HepG2 (cell line): ENCODE results near the gene TTC38. TPM values are rescaled to one million over a fixed set of nuclear protein-coding genes. Genes with fewer than 3 reads are reported as not detected.

Experiments used
- ERF ChIP-seq: IDR thresholded peaks from 2 replicates; pipeline ENCODE4 v1.6.1; 2018; ENCODE audit warnings: missing biosample characterization, missing genetic modification reagents
- ESRRA ChIP-seq: sonication (generic); formaldehyde crosslinking; IDR thresholded peaks from 2 replicates; pipeline ENCODE4 v1.5.1; 2020; ENCODE audit warnings: mild to moderate bottlenecking, low read depth, missing genetic modification reagents
- JUN ChIP-seq: sonication (generic); formaldehyde crosslinking; IDR thresholded peaks from 2 replicates; pipeline ENCODE4 v1.4.0; 2020; ENCODE audit warnings: mild to moderate bottlenecking, missing genetic modification reagents
- NCOA2 ChIP-seq: sonication (generic); formaldehyde crosslinking; IDR thresholded peaks from 2 replicates; pipeline ENCODE4 v1.8.0; 2022; ENCODE audit warnings: inconsistent platforms
- NONO ChIP-seq, 2 experiments: fragments of 450-650 bp in 1 of 2; sonication (generic) in 1 of 2; formaldehyde crosslinking in 1 of 2; IDR thresholded peaks in 1 of 2; conservative IDR thresholded peaks in 1 of 2; 2 replicates each; pipeline versions ENCODE4 v1.6.1 to v1.8.0; 2017 to 2022; ENCODE audit warnings: mild to moderate bottlenecking in 1 of 2, missing genetic modification reagents in 1 of 2, moderate library complexity in 1 of 2
- REL ChIP-seq: sonication (generic); formaldehyde crosslinking; conservative IDR thresholded peaks from 2 replicates; pipeline ENCODE4 v1.8.0; 2022; ENCODE audit warnings: mild to moderate bottlenecking, missing genetic modification reagents, moderate library complexity
- SNAPC2 ChIP-seq: sonication (generic); formaldehyde crosslinking; IDR thresholded peaks from 2 replicates; pipeline ENCODE4 v1.8.1; 2022; ENCODE audit warnings: mild to moderate bottlenecking, missing genetic modification reagents
- SP5 ChIP-seq: IDR thresholded peaks from 2 replicates; pipeline ENCODE4 v1.6.1; 2016; ENCODE audit warnings: low read depth, borderline replicate concordance
- TOPORS ChIP-seq: sonication (generic); formaldehyde crosslinking; IDR thresholded peaks from 2 replicates; pipeline ENCODE4 v1.8.0; 2023; ENCODE audit warnings: mild to moderate bottlenecking, missing genetic modification reagents
- XRCC5 ChIP-seq: fragments of 200-400 bp; formaldehyde crosslinking; optimal IDR thresholded peaks from 2 replicates; pipeline ENCODE3; 2017; ENCODE audit warnings: mild to moderate bottlenecking, low read length
- YEATS4 ChIP-seq: sonication (generic); formaldehyde crosslinking; IDR thresholded peaks from 2 replicates; pipeline ENCODE4 v1.4.0; 2020; ENCODE audit warnings: missing genetic modification reagents, borderline replicate concordance
- ZNF124 ChIP-seq: sonication (generic); formaldehyde crosslinking; IDR thresholded peaks from 2 replicates; pipeline ENCODE4 v1.4.0; 2020; ENCODE audit warnings: missing genetic modification reagents
- ZNF207 ChIP-seq: fragments of 450-650 bp; IDR thresholded peaks from 2 replicates; pipeline ENCODE4 v1.6.1; 2016; ENCODE audit warnings: antibody characterized with exemption, borderline replicate concordance
- ZNF652 ChIP-seq: IDR thresholded peaks from 2 replicates; pipeline ENCODE4 v1.6.1; 2016; ENCODE audit warnings: low read depth, borderline replicate concordance
- ZNF777 ChIP-seq: sonication (generic); formaldehyde crosslinking; IDR thresholded peaks from 2 replicates; pipeline ENCODE4 v1.4.0; 2020; ENCODE audit warnings: missing genetic modification reagents
- ZSCAN9 ChIP-seq: IDR thresholded peaks from 2 replicates; pipeline ENCODE4 v1.6.1; 2016; ENCODE audit warnings: borderline replicate concordance
- polyA plus RNA-seq, 8 experiments: library from polyadenylated mRNA; depleted of rRNA in 3 of 8; stranded (reverse) in 7 of 8; unstranded in 1 of 8; fragments of >200 nt; fragmentation: Illumina TruSeq in 4 of 8; extraction: Trizol in 4 of 8; gene quantifications; 2 replicates each; pipeline versions ENCODE4 v1.2.1 to v1.2.3, GENCODE V29; 2011 to 2016; ENCODE audit warnings: low read depth in 4 of 8, missing spikeins in 1 of 8, mixed read lengths in 1 of 8; ENCODE audit not compliant: insufficient read depth in 1 of 8
- total RNA-seq, 5 experiments: library from RNA; depleted of rRNA; stranded (reverse); fragments of >200 nt; fragmentation: Illumina TruSeq; extraction: Trizol; gene quantifications; 2 replicates each; pipeline ENCODE4 v1.2.3, GENCODE V29; 2016; ENCODE audit warnings: low read depth in 1 of 5
- TF ChIP-seq, protein P1 (sequence below): IDR thresholded peaks from 2 replicates; pipeline ENCODE4 v1.6.1; 2018; ENCODE audit warnings: missing genetic modification reagents
- TF ChIP-seq, protein P2 (sequence below): sonication (generic); formaldehyde crosslinking; IDR thresholded peaks from 2 replicates; pipeline ENCODE4 v1.8.1; 2023; ENCODE audit warnings: mild to moderate bottlenecking, missing genetic modification reagents, borderline replicate concordance
- TF ChIP-seq, protein P3 (sequence below): sonication (generic); formaldehyde crosslinking; conservative IDR thresholded peaks from 2 replicates; pipeline ENCODE4 v1.4.0; 2020; ENCODE audit warnings: mild to moderate bottlenecking, missing genetic modification reagents, moderate library complexity
- TF ChIP-seq, protein P4 (sequence below): sonication (generic); formaldehyde crosslinking; IDR thresholded peaks from 2 replicates; pipeline ENCODE4 v1.8.0; 2022; ENCODE audit warnings: mild to moderate bottlenecking, missing genetic modification reagents, moderate library complexity
- TF ChIP-seq, protein P5 (sequence below): sonication (generic); formaldehyde crosslinking; IDR thresholded peaks from 2 replicates; pipeline ENCODE4 v1.4.0; 2020; ENCODE audit warnings: mild to moderate bottlenecking, missing genetic modification reagents

TTC38 gene
- total and polyA plus RNA-seq, 2 of the 13 experiments (the other 11 are each of a cell fraction or from before 2014, with no cell fraction given): 101 to 105 TPM

DNA sequence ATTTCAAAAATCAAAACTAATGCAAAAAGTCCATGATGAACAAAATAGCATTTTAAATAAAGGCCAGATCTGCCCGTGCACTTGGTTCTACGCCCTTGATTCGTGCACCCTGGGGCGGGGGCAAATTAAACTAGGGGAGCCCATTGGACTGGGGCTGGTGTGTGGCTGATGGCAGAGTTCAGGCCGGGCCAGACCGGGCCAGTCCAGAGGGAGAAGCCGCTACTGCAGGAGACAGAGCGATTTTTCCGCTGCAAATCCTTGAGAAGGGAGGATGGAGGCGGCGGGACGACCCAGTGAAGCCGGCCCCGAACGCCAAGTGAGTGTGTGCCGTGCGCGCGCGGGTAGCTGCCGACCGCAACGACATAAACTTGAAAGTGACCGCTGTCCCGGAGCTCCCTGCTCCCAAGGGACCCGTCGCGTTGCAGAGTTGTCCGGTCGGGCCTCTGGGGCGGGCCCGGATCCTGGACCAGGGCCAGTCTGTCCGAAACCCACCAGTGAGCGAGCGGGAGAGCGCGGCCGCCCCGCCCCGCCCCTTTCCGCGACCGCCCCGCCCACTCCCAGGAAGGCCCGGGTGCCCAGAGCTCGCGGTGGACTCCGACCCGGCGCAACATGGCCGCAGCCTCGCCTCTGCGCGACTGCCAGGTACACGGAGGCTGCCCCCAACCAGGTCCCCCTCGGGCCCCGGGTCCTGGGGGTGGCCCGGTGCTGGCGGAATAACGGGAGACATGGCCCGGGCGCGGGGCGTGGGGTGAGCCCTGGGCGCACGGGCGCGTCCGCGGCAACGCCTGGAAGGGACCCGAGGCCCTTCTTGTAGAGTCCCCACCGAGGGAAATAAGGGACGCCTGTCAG is at the start of gene TTC38 (continued):
- TF ChIP-seq, protein P1, sequence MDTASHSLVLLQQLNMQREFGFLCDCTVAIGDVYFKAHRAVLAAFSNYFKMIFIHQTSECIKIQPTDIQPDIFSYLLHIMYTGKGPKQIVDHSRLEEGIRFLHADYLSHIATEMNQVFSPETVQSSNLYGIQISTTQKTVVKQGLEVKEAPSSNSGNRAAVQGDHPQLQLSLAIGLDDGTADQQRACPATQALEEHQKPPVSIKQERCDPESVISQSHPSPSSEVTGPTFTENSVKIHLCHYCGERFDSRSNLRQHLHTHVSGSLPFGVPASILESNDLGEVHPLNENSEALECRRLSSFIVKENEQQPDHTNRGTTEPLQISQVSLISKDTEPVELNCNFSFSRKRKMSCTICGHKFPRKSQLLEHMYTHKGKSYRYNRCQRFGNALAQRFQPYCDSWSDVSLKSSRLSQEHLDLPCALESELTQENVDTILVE (CRISPR knock-in tag): peak; percentile 36; the same call in 1 of the 2 replicates
- TF ChIP-seq ERF (CRISPR knock-in tag) (peak; percentile 63), SP5 (CRISPR knock-in tag) (peak; percentile 64; the same call in 1 of the 2 replicates), ESRRA (CRISPR knock-in tag) (no peak; the same call in 1 of the 2 replicates), ZSCAN9 (0 out of 2 replicates have a peak, but pooled peaks have one; percentile 52), ZNF124 (CRISPR knock-in tag) (0 out of 2 replicates have a peak, but pooled peaks have one; percentile 24), ZNF652 (CRISPR knock-in tag) (no peak), YEATS4 (CRISPR knock-in tag) (0 out of 2 replicates have a peak, but pooled peaks have one; percentile 66), SNAPC2 (peak; percentile 39; the same call in 1 of the 2 replicates), JUN (CRISPR knock-in tag) (no peak), ZNF777 (CRISPR knock-in tag) (peak; percentile 51; the same call in 1 of the 2 replicates), REL (CRISPR knock-in tag) (peak; percentile 89), XRCC5 (no peak), TOPORS (CRISPR knock-in tag) (no peak; the same call in 1 of the 2 replicates), NONO (IDR thresholded peaks at IDR 0.05) (no peak), NONO (CRISPR knock-in tag; conservative IDR thresholded peaks at IDR 0.05) (peak; percentile 89), NCOA2 (CRISPR knock-in tag) (peak; percentile 46; the same call in 1 of the 2 replicates), ZNF207 (no peak)
- TF ChIP-seq, protein P2, sequence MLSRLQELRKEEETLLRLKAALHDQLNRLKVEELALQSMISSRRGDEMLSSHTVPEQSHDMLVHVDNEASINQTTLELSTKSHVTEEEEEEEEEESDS (CRISPR knock-in tag): no peak
- TF ChIP-seq, protein P3, sequence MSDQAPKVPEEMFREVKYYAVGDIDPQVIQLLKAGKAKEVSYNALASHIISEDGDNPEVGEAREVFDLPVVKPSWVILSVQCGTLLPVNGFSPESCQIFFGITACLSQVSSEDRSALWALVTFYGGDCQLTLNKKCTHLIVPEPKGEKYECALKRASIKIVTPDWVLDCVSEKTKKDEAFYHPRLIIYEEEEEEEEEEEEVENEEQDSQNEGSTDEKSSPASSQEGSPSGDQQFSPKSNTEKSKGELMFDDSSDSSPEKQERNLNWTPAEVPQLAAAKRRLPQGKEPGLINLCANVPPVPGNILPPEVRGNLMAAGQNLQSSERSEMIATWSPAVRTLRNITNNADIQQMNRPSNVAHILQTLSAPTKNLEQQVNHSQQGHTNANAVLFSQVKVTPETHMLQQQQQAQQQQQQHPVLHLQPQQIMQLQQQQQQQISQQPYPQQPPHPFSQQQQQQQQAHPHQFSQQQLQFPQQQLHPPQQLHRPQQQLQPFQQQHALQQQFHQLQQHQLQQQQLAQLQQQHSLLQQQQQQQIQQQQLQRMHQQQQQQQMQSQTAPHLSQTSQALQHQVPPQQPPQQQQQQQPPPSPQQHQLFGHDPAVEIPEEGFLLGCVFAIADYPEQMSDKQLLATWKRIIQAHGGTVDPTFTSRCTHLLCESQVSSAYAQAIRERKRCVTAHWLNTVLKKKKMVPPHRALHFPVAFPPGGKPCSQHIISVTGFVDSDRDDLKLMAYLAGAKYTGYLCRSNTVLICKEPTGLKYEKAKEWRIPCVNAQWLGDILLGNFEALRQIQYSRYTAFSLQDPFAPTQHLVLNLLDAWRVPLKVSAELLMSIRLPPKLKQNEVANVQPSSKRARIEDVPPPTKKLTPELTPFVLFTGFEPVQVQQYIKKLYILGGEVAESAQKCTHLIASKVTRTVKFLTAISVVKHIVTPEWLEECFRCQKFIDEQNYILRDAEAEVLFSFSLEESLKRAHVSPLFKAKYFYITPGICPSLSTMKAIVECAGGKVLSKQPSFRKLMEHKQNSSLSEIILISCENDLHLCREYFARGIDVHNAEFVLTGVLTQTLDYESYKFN: peak; percentile 55; the same call in 1 of the 2 replicates
- TF ChIP-seq, protein P4, sequence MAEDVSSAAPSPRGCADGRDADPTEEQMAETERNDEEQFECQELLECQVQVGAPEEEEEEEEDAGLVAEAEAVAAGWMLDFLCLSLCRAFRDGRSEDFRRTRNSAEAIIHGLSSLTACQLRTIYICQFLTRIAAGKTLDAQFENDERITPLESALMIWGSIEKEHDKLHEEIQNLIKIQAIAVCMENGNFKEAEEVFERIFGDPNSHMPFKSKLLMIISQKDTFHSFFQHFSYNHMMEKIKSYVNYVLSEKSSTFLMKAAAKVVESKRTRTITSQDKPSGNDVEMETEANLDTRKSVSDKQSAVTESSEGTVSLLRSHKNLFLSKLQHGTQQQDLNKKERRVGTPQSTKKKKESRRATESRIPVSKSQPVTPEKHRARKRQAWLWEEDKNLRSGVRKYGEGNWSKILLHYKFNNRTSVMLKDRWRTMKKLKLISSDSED (CRISPR knock-in tag): no peak
- TF ChIP-seq, protein P5, sequence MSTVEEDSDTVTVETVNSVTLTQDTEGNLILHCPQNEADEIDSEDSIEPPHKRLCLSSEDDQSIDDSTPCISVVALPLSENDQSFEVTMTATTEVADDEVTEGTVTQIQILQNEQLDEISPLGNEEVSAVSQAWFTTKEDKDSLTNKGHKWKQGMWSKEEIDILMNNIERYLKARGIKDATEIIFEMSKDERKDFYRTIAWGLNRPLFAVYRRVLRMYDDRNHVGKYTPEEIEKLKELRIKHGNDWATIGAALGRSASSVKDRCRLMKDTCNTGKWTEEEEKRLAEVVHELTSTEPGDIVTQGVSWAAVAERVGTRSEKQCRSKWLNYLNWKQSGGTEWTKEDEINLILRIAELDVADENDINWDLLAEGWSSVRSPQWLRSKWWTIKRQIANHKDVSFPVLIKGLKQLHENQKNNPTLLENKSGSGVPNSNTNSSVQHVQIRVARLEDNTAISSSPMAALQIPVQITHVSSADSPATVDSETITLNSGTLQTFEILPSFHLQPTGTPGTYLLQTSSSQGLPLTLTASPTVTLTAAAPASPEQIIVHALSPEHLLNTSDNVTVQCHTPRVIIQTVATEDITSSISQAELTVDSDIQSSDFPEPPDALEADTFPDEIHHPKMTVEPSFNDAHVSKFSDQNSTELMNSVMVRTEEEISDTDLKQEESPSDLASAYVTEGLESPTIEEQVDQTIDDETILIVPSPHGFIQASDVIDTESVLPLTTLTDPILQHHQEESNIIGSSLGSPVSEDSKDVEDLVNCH (CRISPR knock-in tag): no peak
